Neural progenitor cell (in vitro differentiated cells): ENCODE results near the gene DOK1. TPM values are rescaled to one million over a fixed set of nuclear protein-coding genes. Genes with fewer than 3 reads are reported as not detected.

Experiments used
- DNase-seq: peaks from one replicate; pipeline ENCODE4 v3.0.0-alpha.2; 2016; ENCODE audit warnings: low spot score
- H2AFZ ChIP-seq: fragments of 200-600 bp; sonication (generic); replicated peaks from 2 replicates; pipeline ENCODE4 v1.6.1; 2016; ENCODE audit warnings: antibody characterized with exemption
- H3F3A ChIP-seq: fragments of 200-600 bp; sonication (generic); 2 replicates; pipeline ENCODE4 v1.6.1; 2016; ENCODE audit warnings: antibody characterized with exemption, low read depth
- H3K27ac ChIP-seq: fragments of 200-600 bp; sonication (generic); 2 replicates; pipeline ENCODE4 v1.5.1; 2016; ENCODE audit warnings: mild to moderate bottlenecking
- H3K27me3 ChIP-seq: fragments of 200-600 bp; sonication (generic); 2 replicates; pipeline ENCODE4 v1.6.1; 2016; ENCODE audit warnings: mild to moderate bottlenecking, moderate library complexity
- H3K36me3 ChIP-seq: fragments of 200-600 bp; sonication (generic); 2 replicates; pipeline ENCODE4 v1.5.1; 2016
- H3K4me1 ChIP-seq: fragments of 200-600 bp; sonication (generic); 2 replicates; pipeline ENCODE4 v1.6.1; 2016; ENCODE audit warnings: mixed run types
- H3K4me2 ChIP-seq: fragments of 200-600 bp; sonication (generic); 2 replicates; pipeline ENCODE4 v1.6.1; 2016
- H3K4me3 ChIP-seq: fragments of 200-600 bp; sonication (generic); 2 replicates; pipeline ENCODE4 v1.5.1; 2016
- H3K79me2 ChIP-seq: fragments of 200-600 bp; sonication (generic); 2 replicates; pipeline ENCODE4 v1.6.1; 2016; ENCODE audit warnings: low read depth
- H3K9ac ChIP-seq: fragments of 200-600 bp; sonication (generic); 2 replicates; pipeline ENCODE4 v1.6.1; 2016
- H3K9me3 ChIP-seq: fragments of 200-600 bp; sonication (generic); 2 replicates; pipeline ENCODE4 v1.5.1; 2016; ENCODE audit warnings: low read depth
- H4K20me1 ChIP-seq: fragments of 200-600 bp; sonication (generic); 2 replicates; pipeline ENCODE4 v1.6.1; 2016; ENCODE audit warnings: low read depth
- H3K27ac Mint-ChIP-seq: 3 replicates; pipeline ENCODE4 v1.8.0; 2021; ENCODE audit warnings: mixed read lengths
- H3K27me3 Mint-ChIP-seq: 2 replicates; pipeline ENCODE4 v1.8.0; 2022; ENCODE audit warnings: low read depth, mild to moderate bottlenecking, inconsistent platforms, moderate library complexity, mixed read lengths; ENCODE audit not compliant: insufficient read depth
- H3K36me3 Mint-ChIP-seq: 3 replicates; pipeline ENCODE4 v1.8.0; 2021; ENCODE audit warnings: mixed read lengths
- H3K4me1 Mint-ChIP-seq: 3 replicates; pipeline ENCODE4 v1.8.0; 2021; ENCODE audit warnings: mixed read lengths
- H3K4me3 Mint-ChIP-seq: 3 replicates; pipeline ENCODE4 v1.8.0; 2021; ENCODE audit warnings: mild to moderate bottlenecking, moderate library complexity, mixed read lengths
- H3K9me3 Mint-ChIP-seq: 3 replicates; pipeline ENCODE4 v1.8.0; 2020; ENCODE audit warnings: mixed read lengths
- EZH2 ChIP-seq: fragments of 200-600 bp; sonication (generic); IDR thresholded peaks from 2 replicates; pipeline ENCODE4 v1.6.1; 2017; ENCODE audit warnings: antibody characterized with exemption, mild to moderate bottlenecking, moderate library complexity
- EZH2phosphoT487 ChIP-seq: fragments of 200-600 bp; sonication (generic); IDR thresholded peaks from 2 replicates; pipeline ENCODE4 v1.6.1; 2017; ENCODE audit warnings: antibody characterized with exemption
- total RNA-seq: library from RNA; depleted of rRNA; stranded (reverse); fragments of >200 nt; gene quantifications from 2 replicates; pipeline ENCODE4 v1.2.3, GENCODE V29; 2015; ENCODE audit warnings: low replicate concordance
- TF ChIP-seq, protein P1 (sequence below): fragments of 200-600 bp; sonication (generic); IDR thresholded peaks from 2 replicates; pipeline ENCODE4 v1.5.1; 2017; ENCODE audit warnings: antibody characterized with exemption, mild to moderate bottlenecking

The DOK1 gene
- total RNA-seq, 1 donor from 2014 or later: 3.4 TPM

- Histone ChIP-seq H3K4me1 (no peaks in the 10 kb centered on the region), H4K20me1 (no peaks in the 10 kb centered on the region), H3K9ac (no peak overlapping the region), H3K4me2 (no peak overlapping the region), H3K4me3 (no peak overlapping the region), H3F3A (peaks cover 3% of the 10 kb centered on the region), H3K79me2 (no peaks in the 10 kb centered on the region), H2AFZ (no peak overlapping the region), H3K36me3 (no peaks in the 10 kb centered on the region), H3K27ac (no peak overlapping the region), H3K9me3 (no peaks in the 10 kb centered on the region), H3K27me3 (no peaks in the 10 kb centered on the region)
- TF ChIP-seq, protein P1, sequence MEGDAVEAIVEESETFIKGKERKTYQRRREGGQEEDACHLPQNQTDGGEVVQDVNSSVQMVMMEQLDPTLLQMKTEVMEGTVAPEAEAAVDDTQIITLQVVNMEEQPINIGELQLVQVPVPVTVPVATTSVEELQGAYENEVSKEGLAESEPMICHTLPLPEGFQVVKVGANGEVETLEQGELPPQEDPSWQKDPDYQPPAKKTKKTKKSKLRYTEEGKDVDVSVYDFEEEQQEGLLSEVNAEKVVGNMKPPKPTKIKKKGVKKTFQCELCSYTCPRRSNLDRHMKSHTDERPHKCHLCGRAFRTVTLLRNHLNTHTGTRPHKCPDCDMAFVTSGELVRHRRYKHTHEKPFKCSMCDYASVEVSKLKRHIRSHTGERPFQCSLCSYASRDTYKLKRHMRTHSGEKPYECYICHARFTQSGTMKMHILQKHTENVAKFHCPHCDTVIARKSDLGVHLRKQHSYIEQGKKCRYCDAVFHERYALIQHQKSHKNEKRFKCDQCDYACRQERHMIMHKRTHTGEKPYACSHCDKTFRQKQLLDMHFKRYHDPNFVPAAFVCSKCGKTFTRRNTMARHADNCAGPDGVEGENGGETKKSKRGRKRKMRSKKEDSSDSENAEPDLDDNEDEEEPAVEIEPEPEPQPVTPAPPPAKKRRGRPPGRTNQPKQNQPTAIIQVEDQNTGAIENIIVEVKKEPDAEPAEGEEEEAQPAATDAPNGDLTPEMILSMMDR: no peak
- TF ChIP-seq EZH2 (no peak), EZH2phosphoT487 (no peak)
- no peak overlapping the region for H3K4me3 Mint-ChIP-seq
- peaks cover 1% of the 10 kb centered on the region for H3K4me1 Mint-ChIP-seq
- no peak for DNase-seq
- no peaks in the 10 kb centered on the region for H3K9me3 Mint-ChIP-seq
- H3K36me3 Mint-ChIP-seq: peaks cover 14% of the 10 kb centered on the region
- peaks cover 11% of the 10 kb centered on the region for H3K27me3 Mint-ChIP-seq
- H3K27ac Mint-ChIP-seq: no peak overlapping the region
These were observed 17.4 kb upstream of the DOK1 start for GRCh38 chr2:74537140-74537539.

DNA sequence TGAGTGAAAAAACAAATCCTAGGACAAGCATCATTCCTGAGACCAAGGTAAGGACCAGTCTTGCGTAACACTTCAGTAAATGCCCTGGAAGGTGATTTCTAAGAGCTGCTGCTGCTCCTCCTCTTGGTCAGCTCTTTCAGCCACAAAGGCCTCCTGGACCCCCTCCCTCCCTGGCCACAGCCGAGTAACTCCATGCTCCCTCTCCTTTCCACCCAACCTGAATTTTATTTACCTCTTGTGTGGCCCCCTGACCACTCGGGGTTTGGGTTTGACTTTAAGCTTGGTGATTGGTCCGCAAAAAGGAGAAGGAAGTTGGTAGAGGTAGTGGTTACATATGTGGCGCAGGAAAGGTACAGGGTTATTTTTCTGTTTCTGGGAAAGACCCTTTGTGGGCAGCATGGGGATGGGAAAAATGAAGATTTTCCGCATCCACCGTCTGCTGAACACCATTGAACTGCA is 15.6 kb upstream of the DOK1 start:
- no peaks in the 10 kb centered on the region for H3K4me1 Mint-ChIP-seq
- Histone ChIP-seq H3F3A (no peaks in the 10 kb centered on the region), H3K4me2 (no peak overlapping the region), H3K9ac (no peak overlapping the region), H3K36me3 (no peaks in the 10 kb centered on the region), H3K4me1 (no peaks in the 10 kb centered on the region), H3K79me2 (no peaks in the 10 kb centered on the region), H3K27me3 (no peaks in the 10 kb centered on the region), H3K4me3 (no peak overlapping the region), H2AFZ (no peak overlapping the region), H3K9me3 (no peaks in the 10 kb centered on the region), H3K27ac (no peak overlapping the region), H4K20me1 (no peaks in the 10 kb centered on the region)
- peaks cover 6% of the 10 kb centered on the region for H3K27me3 Mint-ChIP-seq
- no peak overlapping the region for H3K4me3 Mint-ChIP-seq
- no peaks in the 10 kb centered on the region for H3K9me3 Mint-ChIP-seq
- TF ChIP-seq EZH2phosphoT487: no peak
- TF ChIP-seq, protein P1: no peak
- TF ChIP-seq EZH2: no peak
- H3K27ac Mint-ChIP-seq: no peak overlapping the region
- peaks cover 4% of the 10 kb centered on the region for H3K36me3 Mint-ChIP-seq
- no peak for DNase-seq

- H3K4me3 ChIP-seq: no peak overlapping the region
- Mint-ChIP-seq H3K4me3 (no peak overlapping the region), H3K9me3 (no peaks in the 10 kb centered on the region), H3K27me3 (peaks cover 6% of the 10 kb centered on the region), H3K4me1 (no peaks in the 10 kb centered on the region), H3K27ac (no peak overlapping the region), H3K36me3 (peaks cover 3% of the 10 kb centered on the region)
- no peak overlapping the region for H2AFZ ChIP-seq
- H3F3A ChIP-seq: no peaks in the 10 kb centered on the region
- no peaks in the 10 kb centered on the region for H3K27me3 ChIP-seq
- H3K36me3 ChIP-seq: no peaks in the 10 kb centered on the region
- H4K20me1 ChIP-seq: no peaks in the 10 kb centered on the region
- H3K4me1 ChIP-seq: no peaks in the 10 kb centered on the region
- no peak for TF ChIP-seq EZH2phosphoT487
- TF ChIP-seq EZH2: no peak
- TF ChIP-seq, protein P1: no peak
- H3K27ac ChIP-seq: no peak overlapping the region
- H3K79me2 ChIP-seq: no peaks in the 10 kb centered on the region
- DNase-seq: no peak
- H3K4me2 ChIP-seq: no peak overlapping the region
- no peaks in the 10 kb centered on the region for H3K9me3 ChIP-seq
- H3K9ac ChIP-seq: no peak overlapping the region
These were observed 14.2 kb upstream of the DOK1 start for GRCh38 chr2:74540291-74540690.
